SIG-M5 treated with dmso at 0.1 percent for 504 hours (cell line): ENCODE results near the gene SYPL1.

Experiments
- DNase-seq: peaks from one replicate; lab custom pipeline; 2025; ENCODE audit not compliant: unreplicated experiment; lab: John Stamatoyannopoulos, UW

Gene SYPL1

DNA sequence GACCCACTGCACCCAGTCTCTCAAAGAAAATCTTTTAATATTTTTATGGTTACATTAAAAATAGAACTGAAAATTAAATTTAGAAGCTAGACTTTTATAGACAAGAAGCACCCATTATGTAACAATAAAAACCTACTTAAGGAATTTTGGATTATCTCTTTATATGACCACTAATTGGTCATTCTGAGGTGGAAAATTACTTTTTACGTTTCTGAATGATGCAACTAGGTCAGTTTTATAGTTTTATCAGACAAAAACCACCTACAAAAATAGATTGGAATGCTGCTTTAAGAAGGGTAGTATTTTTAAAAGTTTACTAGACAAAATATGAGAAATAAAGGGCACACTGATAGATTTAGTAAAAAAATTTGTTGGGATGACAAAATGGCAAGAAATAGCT lies 16.5 kb downstream of the SYPL1 start:
- DNase-seq, result no peak

DNA sequence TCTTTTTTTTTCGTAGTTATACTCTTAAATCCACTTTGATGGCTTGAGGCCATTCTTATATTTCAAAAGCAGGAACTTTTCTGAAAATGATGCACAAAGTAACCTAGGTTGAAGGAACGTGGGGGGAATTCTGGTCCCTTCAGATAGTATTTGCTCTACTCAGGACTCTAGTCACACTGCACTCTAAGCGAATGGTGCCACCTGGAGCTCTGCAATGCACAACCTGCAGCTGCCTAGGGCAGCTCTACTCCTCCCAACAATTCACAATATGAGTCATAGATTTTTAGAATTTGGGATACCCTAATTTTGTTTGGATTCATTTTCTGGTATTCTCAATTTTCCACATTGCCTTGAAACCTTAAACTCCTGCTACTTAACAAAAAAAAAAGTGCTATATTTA lies 17.3 kb downstream of the SYPL1 start:
- no peak for DNase-seq

DNA sequence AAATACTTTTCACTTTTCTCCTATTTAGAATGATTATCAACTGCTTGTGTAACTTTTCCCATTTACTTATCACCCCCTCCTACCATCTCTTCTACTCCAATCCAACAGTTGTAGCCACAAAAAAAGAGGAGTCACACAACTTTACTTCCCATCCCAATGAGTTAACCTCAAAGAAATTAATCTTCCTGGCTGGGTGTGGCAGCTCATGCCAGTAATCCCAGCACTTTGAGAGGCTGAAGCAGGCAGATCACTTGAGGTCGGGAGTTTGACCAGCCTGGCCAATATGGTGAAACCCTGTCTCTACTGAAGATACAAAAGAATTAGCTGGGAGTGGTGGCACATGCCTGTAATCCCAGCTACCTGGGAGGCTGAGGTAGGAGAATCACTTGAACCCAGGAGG lies 19.9 kb downstream of the SYPL1 start:
- no peak for DNase-seq

DNA sequence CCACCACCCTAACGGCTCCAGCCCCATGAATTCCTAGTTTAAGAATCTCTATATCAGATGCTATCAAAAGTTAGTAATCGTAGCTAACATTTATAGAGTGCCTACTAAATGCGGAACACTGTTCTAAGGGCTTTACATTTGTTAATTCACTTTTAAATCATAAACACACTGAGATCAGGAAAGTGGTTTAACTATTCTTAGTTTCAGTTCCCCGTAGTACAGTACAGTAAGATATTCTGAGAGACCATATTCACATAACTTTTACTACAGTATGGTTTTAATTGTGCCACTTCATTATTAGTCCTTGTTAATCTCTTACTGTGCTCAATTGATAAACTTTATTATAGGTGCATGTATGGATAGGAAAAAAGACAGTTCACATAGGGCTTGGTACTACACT lies 22.5 kb downstream of the SYPL1 start:
- DNase-seq, result no peak

DNA sequence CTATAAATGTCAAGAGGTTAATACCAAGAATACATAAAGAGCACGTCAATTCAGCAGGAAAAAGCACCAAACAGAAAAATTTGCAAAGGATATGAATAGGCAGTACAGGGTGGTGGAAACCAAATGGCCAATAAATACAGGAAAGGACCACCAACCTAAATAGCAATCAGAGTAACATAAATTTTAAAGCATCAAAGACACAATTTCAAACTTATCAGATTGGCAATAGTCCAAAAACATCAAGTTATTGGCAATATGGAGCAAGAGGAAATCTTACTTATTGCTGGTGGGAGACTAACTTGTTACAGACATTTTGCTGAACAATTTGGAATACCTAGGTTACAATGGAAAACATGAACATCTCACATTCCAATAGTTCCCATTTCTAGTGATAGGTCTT lies 24.1 kb downstream of the SYPL1 start:
- DNase-seq, result no peak

DNA sequence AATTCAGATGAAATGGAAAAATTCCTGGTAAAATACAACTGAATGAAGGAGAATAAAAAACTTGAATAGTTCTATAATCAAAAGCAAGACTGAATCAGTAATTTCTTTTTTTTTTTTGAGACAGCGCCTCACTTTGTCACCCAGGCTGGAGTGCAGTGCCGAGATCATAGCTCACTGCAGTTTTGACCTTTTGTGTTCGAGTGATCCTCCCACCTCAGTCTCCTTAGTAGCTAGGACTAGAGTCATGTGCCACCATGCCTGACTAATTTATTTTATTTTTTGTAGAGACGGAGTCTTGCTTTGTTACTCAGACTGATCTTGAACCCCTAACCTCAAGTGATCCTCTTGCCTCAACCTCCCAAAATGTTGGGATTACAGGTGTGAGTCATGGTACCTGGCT lies 26.1 kb downstream of the SYPL1 start:
- no peak for DNase-seq

DNA sequence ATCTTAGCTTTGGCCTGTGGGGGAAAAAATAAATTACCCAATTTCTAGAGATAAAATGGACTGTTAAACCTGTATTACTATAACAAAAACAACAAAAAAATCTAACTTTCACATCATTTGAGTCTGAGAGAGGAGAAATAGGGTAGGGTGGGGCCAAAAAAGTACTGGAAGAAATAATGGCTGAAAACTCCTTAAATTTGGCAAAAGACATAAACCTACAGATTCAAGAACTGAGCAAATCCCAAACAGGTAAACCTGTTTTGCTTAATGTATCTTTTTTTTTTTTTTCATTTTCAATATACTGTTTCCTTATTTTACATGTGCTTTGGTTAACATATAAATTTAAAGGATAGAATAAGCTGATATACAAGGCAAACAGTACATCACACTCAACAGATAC lies 27.1 kb downstream of the SYPL1 start:
- DNase-seq, result no peak

DNA sequence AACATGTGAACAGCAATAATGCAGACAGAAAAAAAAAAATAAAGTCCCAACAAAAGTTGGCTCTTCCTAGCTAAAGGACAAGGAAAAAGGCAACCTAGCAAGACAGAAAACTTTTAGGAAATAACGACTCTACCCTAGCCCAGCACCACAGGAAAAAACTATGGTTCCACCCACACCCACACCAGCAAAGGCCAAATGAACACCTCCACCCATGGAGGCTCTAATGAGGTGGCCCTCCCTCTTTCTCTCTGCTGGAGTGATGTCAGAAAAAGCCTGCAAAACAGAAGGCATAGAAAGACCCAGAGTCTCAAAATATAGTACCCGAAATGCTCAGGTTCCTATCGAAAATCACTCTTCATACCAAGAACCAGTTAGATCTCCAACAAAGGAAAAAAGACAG lies 28.4 kb downstream of the SYPL1 start:
- no peak for DNase-seq

DNA sequence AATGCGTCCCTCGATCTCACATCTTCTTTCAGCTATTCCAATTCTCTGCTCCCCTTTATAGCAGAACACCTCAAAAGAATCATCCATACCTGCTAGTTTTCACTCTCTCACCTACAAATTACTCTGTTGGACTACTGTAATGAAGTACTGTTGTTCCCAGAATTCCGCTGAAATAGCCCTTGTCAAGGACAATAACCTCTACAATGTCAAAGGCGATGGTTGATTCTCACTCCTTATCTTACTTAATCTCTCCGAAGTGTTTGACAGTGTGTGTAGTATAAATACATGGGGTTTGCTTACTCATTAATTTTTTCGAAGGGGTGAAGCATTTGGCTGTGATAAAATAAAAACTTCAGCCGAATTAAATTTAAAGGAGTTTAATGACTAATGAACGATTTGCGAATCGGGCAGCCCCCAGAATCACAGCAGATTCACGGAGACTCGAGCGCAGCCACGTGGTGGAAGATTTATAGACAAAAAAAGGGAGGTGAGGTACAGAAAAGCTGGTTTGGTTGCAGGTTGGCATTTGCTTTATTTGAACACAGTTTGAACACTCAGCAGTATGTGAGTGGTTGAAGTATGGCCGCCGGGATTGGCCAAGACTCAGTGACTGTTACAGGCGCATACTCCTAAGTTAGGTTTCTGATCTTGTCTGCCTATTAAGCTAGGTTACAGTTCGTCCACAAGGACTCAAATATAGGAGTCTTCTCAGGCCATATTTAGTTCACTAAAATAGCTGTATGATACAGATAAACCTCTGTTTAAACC lies 29.8 kb downstream of the SYPL1 start:
- DNase-seq, result no peak

DNA sequence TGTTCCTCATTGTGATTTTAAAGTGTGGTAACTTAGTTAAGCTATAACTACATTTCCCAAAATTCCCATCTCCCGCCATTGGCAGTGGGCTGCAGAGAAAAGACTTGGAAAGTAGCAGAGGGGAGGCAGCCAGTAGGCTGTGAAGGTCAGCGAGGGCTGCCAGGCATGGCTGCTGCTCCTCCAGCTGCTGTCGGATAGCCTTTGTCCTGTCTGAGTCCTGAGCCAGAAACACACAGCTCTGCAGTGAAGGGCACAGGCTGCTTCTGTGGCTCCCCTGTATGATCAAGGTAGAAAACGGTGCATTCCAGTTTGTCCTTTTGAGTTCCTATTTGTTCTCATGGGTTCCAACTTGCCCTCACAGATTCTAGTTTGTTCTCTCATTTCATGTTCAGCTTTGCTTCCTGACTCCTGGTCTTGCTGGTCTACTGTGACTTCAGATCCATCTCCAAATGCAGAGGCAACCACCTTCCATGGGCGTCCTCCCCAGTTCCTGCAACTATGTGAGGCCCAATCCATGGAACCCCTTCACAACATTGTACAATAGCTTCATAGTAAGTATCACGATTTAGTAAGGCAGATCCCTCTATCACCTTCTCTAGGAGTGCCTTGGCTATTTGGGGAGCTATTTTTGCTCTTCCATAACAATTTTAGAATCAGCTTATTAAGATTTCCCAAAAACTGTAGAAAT lies 31.7 kb downstream of the SYPL1 start:
- DNase-seq, result no peak

DNA sequence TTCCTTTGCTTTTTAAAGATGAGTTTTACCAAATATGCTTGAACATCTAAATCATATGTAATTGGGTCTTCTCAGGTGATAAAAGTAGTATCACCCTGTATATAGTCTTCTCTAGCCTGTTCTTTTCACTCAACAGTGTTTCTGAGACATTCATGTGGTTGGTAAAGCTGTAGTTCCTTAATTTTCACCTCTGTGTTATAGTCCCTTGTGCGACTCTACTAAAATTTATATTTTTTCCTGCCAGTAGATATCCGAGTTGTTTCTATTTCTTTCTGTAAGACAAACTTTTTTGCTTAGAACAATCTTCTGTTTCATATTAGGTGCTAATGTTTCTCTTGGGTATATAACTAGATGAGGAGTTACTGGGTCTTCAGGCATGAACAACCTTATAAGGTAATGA lies 35.6 kb downstream of the SYPL1 start:
- no peak for DNase-seq

DNA sequence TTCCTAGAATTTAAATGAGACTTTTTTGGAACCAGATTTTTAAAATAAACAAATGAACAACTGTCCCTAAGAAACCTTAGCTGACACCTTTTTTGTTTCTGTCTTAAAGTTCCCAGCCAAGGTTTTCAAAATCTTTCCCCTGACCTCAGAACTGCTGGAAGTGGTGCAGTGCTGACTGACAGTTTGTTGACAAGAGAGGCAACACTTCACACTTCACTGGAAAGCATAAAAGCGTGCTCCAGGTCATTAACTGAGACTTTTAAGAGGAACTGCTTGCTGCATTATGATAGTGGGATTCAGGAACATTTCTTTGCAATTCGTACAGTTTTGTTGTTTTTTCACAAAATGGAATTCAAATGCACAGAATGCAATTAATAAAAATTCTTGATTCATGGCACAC lies 36.2 kb downstream of the SYPL1 start:
- no peak for DNase-seq

DNA sequence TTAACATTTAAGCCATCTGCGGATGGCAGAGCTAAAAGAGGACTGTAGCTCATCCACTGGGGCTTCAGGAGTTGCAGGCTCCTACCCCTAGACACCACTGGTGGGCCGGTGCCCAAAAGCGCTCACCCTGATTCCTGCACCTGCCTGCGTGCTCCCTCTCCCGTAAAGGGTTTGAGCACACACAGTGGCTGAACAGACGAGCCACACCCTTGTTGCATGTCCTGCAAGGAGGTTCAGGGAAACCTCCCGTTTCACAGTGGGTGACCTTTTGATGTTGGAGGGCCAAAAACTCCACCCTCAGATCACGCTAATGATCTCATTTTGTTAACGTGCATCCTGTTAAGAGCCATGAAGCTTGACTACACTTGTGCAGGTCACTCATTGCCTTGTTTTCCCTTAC lies 37.9 kb downstream of the SYPL1 start:
- no peak for DNase-seq

DNA sequence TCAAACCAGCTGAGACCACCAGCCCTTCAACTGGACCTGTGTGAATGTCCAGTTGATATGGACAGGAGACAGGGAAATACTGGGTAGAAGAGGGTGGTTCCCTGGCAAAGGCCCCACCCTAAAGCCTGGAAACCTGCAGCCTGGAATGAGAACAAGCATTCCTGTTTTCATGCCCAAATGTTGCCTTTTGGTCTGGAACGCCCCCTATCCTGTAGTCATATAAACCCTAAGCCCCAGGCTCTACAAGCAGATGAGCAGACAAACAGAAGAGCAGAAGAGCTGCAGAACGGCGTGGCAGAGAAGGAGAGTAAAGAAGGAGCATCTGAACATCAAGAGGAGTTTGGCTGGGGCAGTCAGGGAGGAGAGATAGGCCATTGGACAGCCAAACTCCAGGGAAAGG lies 38.4 kb downstream of the SYPL1 start:
- DNase-seq, result no peak

DNA sequence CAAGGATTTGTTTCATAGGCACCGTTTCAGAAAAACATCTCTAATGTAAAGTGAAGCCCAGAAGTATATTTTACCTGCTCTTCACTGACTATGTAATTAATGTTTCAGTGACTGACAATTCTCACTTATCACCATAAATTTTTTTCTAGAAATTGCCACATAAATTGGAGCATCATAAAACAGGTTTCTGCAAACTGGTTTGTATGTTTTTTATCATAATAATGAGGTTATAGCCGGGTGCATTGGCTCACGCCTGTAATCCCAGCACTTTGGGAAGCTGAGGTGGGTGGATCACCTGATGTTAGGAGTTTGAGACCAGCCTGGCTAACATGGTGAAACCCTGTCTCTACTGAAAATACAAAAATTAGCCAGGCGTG lies 39.4 kb downstream of the SYPL1 start:
- DNase-seq, result no peak

DNA sequence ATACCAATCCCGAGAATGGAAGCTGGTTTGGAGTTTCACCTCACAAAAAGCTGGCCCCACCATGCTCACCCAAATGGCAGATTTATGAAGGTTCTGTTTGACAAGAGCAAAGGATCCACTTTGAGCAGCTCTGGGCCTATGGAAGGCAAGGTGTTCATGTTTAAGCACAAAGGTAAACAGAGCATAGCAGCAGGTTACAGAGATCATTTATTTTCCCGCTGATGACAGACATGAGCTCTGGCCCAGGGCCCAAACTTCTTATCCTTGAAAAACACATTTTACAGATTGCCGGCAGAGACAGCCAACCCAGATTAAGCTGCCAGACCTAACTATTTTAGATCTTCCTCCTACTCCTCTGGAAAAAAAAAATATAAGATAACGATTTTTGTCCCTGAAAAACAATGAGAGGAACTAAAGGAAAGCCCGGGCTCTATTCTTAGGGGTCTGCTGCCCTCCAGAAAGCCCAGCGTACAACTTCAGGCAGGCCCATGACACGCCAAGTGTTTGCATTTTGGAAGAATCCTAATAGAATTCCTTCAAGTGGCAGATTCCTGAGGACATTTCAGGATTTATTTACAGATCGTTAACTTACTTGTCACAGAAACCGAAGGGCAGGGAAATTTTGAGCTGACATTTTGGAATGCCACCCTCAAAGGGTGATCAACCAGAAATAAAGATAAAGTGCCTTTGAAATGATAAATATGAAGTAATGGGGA lies 40.0 kb downstream of the SYPL1 start:
- DNase-seq, result no peak

DNA sequence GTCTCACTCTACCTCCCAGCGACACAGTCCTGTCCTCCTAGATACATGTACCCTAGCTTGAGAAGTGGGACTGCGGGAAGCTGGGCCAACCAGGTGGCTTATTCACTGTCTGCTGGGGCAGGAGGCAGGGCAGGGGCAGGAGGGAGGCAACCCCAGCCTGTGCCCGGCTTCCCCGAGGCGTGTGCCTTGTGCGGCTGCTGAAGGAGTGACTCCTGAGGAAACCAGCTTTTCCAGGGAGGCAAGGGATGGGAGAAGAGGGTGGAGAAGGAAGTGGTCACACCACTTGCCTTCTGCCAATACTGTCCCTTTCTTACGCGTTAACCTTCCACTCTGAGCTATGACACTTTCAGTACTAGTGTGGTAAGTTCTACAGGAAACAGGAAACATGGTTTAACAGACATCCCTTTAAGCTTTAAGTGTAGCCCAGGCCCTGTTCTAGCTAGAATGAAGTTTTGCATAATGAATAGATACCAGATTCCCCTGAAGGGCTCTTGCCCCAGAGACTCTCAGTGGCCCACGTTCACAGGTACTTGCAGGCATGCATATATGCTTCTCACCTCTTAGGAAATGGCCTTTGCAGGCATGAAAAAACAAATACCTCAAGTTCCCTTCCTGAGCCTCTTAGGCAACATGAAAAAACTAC lies 40.6 kb downstream of the SYPL1 start:
- DNase-seq, result peak; percentile 90

DNA sequence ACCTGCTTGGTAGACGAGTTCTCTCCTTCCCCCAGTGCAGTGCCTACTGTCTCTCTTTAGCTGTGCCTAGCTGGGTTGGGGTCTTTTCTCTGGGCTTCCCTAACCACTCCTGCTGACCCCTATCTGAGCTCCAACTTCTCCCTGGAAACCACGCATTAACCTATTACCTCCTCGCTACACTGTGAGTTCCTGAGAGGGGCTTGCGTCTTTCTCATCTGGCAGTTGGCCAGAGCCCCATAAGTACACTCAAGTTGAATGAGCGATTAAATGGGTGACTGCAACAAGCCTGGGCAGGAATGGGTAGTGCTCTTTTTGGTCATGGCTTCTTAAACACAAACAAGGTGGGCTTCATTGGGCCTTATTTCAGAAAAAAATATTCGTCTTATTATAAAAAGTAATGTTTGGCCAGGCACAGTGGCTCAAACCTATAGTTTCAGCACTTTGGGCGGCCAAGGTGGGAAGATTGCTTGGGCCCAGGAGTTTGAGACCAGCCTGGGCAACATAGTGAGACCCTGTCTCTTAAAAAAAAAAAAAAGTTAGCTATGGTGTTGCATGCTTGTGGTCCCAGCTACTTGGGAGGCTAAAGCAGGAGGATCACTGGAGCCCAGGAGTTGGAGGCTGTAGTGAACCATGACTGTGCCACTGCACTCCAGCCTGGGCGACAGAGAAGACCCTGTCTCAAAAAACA lies 41.4 kb downstream of the SYPL1 start:
- DNase-seq, result no peak

DNA sequence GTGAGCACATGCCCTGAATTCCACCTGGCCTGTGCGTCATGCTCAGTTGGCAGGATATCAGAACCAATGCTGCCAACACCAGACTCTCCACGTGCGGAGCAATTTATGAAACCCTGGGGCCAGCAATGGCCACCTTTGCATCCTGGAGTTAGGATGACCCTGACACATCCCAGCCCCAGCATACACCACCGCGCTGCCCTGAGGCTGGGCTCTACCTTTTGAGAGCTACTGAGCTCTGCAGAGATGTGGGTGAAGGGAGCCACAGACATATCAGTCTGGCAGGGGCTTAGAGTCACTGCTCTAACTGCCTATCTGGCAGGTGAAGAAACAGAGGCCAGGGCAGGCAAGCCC lies 41.9 kb downstream of the SYPL1 start:
- DNase-seq, result no peak

DNA sequence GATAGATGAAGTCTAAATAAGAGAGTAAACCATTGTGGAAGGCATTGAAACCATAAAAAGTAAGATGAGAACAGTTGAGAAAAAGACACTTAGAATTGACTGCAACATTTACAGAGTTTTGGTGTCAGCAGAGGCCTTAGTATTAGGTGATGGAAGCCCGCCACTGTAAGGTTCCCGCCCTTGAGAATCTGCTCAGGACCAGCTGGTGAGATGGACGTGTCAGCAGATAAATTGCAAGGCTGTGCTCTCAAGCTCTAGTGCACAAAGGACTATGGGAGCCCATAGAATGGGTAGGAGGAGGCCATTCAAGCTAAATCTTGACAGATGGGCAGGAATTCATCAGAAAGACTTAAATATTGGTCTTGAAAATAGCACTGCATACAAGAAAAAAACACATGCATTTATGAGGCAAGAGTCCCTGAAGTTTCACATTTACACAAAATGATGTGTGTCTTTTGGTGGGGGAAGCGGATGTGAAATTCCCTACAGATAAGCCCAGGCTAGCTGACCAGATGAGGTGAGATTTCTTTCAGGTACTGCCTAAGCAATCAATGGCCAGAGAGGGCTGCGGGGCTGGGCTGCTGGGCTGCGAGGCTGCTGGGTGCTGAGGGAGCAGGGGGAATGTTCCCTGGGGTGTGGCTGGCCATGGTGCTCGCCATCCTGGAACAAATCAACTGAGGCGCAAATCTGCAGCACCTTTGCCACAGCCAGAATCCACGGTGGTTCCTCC lies 42.5 kb downstream of the SYPL1 start:
- DNase-seq, result no peak

DNA sequence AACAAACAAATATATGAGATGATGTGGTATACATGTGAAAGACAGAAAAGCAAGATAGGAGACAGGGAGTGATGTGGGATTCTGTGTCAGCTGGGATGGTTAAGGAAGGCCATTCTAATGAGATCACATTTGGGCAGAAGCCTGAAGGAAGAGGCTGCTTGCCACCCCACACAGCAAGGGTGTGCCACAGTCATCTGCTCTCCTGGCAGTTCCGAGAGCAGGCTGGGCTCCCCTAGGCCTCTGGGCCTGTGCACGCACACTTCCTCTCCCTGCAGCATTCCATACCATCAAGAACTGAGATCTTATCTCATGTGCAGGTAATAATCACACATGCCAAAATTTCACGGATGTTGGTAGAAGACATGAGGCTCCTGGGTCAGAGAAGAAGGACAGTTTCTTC lies 43.1 kb downstream of the SYPL1 start:
- DNase-seq, result peak; percentile 52
